Activated naive CD4-positive, alpha-beta T cell treated with anti-CD3 and anti-CD28 coated beads for 36 hours (primary cell): ENCODE measurements around the gene SRGAP2B. TPM values are rescaled to one million over a fixed set of nuclear protein-coding genes. Genes with fewer than 3 reads are reported as not detected.
"Not testable (repeated sequence)": the region's sequence is repeated elsewhere in the genome, so short reads cannot be mapped to it uniquely, and the experiment has no call there.

ENCODE experiments used
- CTCF ChIA-PET: fragments of 350-600 bp; sonication (Branson Sonifier 250); formaldehyde crosslinking; loops from one replicate; lab custom pipeline; 2021; ENCODE audit warnings: antibody characterized with exemption; lab: Charles Lee
- DNase-seq: peaks from one replicate; pipeline ENCODE4 v3.0.0-alpha.2; 2020
- H3K27ac Mint-ChIP-seq: one replicate; pipeline ENCODE4 v1.8.0; 2021; ENCODE audit warnings: mild to moderate bottlenecking, mixed read lengths
- H3K27me3 Mint-ChIP-seq: one replicate; pipeline ENCODE4 v1.8.0; 2021; ENCODE audit warnings: low read depth, mixed read lengths
- H3K36me3 Mint-ChIP-seq: one replicate; pipeline ENCODE4 v1.8.0; 2021; ENCODE audit warnings: low read depth, mixed read lengths
- H3K4me1 Mint-ChIP-seq: one replicate; pipeline ENCODE4 v1.8.0; 2021; ENCODE audit warnings: low read depth, mixed read lengths
- H3K4me3 Mint-ChIP-seq: one replicate; pipeline ENCODE4 v1.8.0; 2021; ENCODE audit warnings: mild to moderate bottlenecking, moderate library complexity, mixed read lengths
- H3K9me3 Mint-ChIP-seq: one replicate; pipeline ENCODE4 v1.8.0; 2021; ENCODE audit warnings: mixed read lengths
- intact Hi-C: fragments of 100-400 bp; cut with micrococcal nuclease; formaldehyde crosslinking; loops from one replicate; pipeline ENCODE4 v1.15.1; 2023
- total RNA-seq, 2 experiments: library from RNA; stranded (reverse); gene quantifications; one replicate each; pipeline ENCODE4 v1.2.3, GENCODE V29; 2021

The SRGAP2B gene
- total RNA-seq, 2 experiments from 2014 or later: 22.4 to 24.2 TPM

- H3K4me3 Mint-ChIP-seq, H3K4me1 Mint-ChIP-seq, H3K27ac Mint-ChIP-seq, H3K9me3 Mint-ChIP-seq, H3K36me3 Mint-ChIP-seq, CTCF ChIA-PET, H3K27me3 Mint-ChIP-seq, DNase-seq, intact Hi-C loops: not testable (repeated sequence)
These were observed 79.2 kb downstream of the SRGAP2B start for GRCh38 chr1:145015744-145016491.

- H3K36me3 Mint-ChIP-seq, H3K27ac Mint-ChIP-seq, CTCF ChIA-PET, DNase-seq, H3K27me3 Mint-ChIP-seq, H3K4me3 Mint-ChIP-seq, H3K9me3 Mint-ChIP-seq, intact Hi-C loops, H3K4me1 Mint-ChIP-seq: not testable (repeated sequence)
These were observed 81.8 kb downstream of the SRGAP2B start for GRCh38 chr1:145013353-145013752.

GRCh38 chr1:145011811-145012210, 83.3 kb downstream of the SRGAP2B start:
- H3K27me3 Mint-ChIP-seq, intact Hi-C loops, H3K4me3 Mint-ChIP-seq, H3K9me3 Mint-ChIP-seq, H3K27ac Mint-ChIP-seq, H3K4me1 Mint-ChIP-seq, CTCF ChIA-PET, H3K36me3 Mint-ChIP-seq, DNase-seq: not testable (repeated sequence)

GRCh38 chr1:145010580-145010979, 84.5 kb downstream of the SRGAP2B start:
- intact Hi-C loops, DNase-seq, H3K27ac Mint-ChIP-seq, H3K4me1 Mint-ChIP-seq, CTCF ChIA-PET, H3K27me3 Mint-ChIP-seq, H3K4me3 Mint-ChIP-seq, H3K9me3 Mint-ChIP-seq, H3K36me3 Mint-ChIP-seq: not testable (repeated sequence)

- H3K27ac Mint-ChIP-seq, H3K4me1 Mint-ChIP-seq, DNase-seq, intact Hi-C loops, H3K9me3 Mint-ChIP-seq, H3K4me3 Mint-ChIP-seq, H3K36me3 Mint-ChIP-seq, CTCF ChIA-PET, H3K27me3 Mint-ChIP-seq: not testable (repeated sequence)
These were observed 85.2 kb downstream of the SRGAP2B start for GRCh38 chr1:145009928-145010327.

GRCh38 chr1:145008388-145008787, 86.7 kb downstream of the SRGAP2B start:
- H3K9me3 Mint-ChIP-seq, H3K4me3 Mint-ChIP-seq, CTCF ChIA-PET, H3K4me1 Mint-ChIP-seq, intact Hi-C loops, H3K27ac Mint-ChIP-seq, DNase-seq, H3K27me3 Mint-ChIP-seq, H3K36me3 Mint-ChIP-seq: not testable (repeated sequence)

- intact Hi-C loops, DNase-seq, H3K9me3 Mint-ChIP-seq, H3K27me3 Mint-ChIP-seq, CTCF ChIA-PET, H3K4me3 Mint-ChIP-seq, H3K27ac Mint-ChIP-seq, H3K4me1 Mint-ChIP-seq, H3K36me3 Mint-ChIP-seq: not testable (repeated sequence)
These were observed 90.0 kb downstream of the SRGAP2B start for GRCh38 chr1:145005142-145005541.

- not testable (repeated sequence) for H3K27ac Mint-ChIP-seq, H3K4me3 Mint-ChIP-seq
These were observed 93.7 kb downstream of the SRGAP2B start for GRCh38 chr1:145001381-145001780.

GRCh38 chr1:145000743-145001326, 94.3 kb downstream of the SRGAP2B start:
- not testable (repeated sequence) for DNase-seq

More at GRCh38 chr1:145001381-145001780, 93.7 kb downstream of the SRGAP2B start:
- intact Hi-C loops, H3K27me3 Mint-ChIP-seq, H3K36me3 Mint-ChIP-seq, H3K9me3 Mint-ChIP-seq, DNase-seq, CTCF ChIA-PET, H3K4me1 Mint-ChIP-seq: not testable (repeated sequence)

GRCh38 chr1:145000074-145000742, 94.9 kb downstream of the SRGAP2B start:
- CTCF ChIA-PET, H3K27me3 Mint-ChIP-seq: not testable (repeated sequence)

More at GRCh38 chr1:145000743-145001326, 94.3 kb downstream of the SRGAP2B start:
- H3K27ac Mint-ChIP-seq, H3K9me3 Mint-ChIP-seq, H3K4me3 Mint-ChIP-seq, H3K4me1 Mint-ChIP-seq, CTCF ChIA-PET, H3K27me3 Mint-ChIP-seq, intact Hi-C loops, H3K36me3 Mint-ChIP-seq: not testable (repeated sequence)

GRCh38 chr1:144998981-144999273, 96.2 kb downstream of the SRGAP2B start:
- H3K36me3 Mint-ChIP-seq, intact Hi-C loops, H3K9me3 Mint-ChIP-seq, CTCF ChIA-PET, H3K27me3 Mint-ChIP-seq, H3K4me1 Mint-ChIP-seq, H3K27ac Mint-ChIP-seq, H3K4me3 Mint-ChIP-seq, DNase-seq: not testable (repeated sequence)

More at GRCh38 chr1:145000074-145000742, 94.9 kb downstream of the SRGAP2B start:
- H3K4me1 Mint-ChIP-seq, H3K9me3 Mint-ChIP-seq, DNase-seq, H3K4me3 Mint-ChIP-seq, H3K36me3 Mint-ChIP-seq, intact Hi-C loops, H3K27ac Mint-ChIP-seq: not testable (repeated sequence)

- H3K27me3 Mint-ChIP-seq, H3K36me3 Mint-ChIP-seq, H3K9me3 Mint-ChIP-seq, H3K4me1 Mint-ChIP-seq, intact Hi-C loops, H3K27ac Mint-ChIP-seq, H3K4me3 Mint-ChIP-seq, DNase-seq, CTCF ChIA-PET: not testable (repeated sequence)
These were observed 96.8 kb downstream of the SRGAP2B start for GRCh38 chr1:144998134-144998980.
